HepG2 (cell line): Measurements from ENCODE around the gene ZCCHC3. TPM values are rescaled to one million over a fixed set of nuclear protein-coding genes. Genes with fewer than 3 reads are reported as not detected.

Source experiments
- BORCS8-MEF2B ChIP-seq: sonication (generic); formaldehyde crosslinking; IDR thresholded peaks from 2 replicates; pipeline ENCODE4 v1.8.0; 2022; ENCODE audit warnings: mild to moderate bottlenecking, missing genetic modification reagents
- IRF2 ChIP-seq: IDR thresholded peaks from 2 replicates; pipeline ENCODE4 v1.6.1; 2018; ENCODE audit warnings: missing genetic modification reagents, missing compliant biosample characterization
- KDM1A ChIP-seq: IDR thresholded peaks from 2 replicates; pipeline ENCODE4 v1.6.1; 2016; ENCODE audit warnings: missing compliant biosample characterization
- MBD4 ChIP-seq: IDR thresholded peaks from 2 replicates; pipeline ENCODE4 v1.6.1; 2012; ENCODE audit warnings: low read length, inconsistent platforms, borderline replicate concordance
- ZNF326 ChIP-seq: sonication (generic); formaldehyde crosslinking; IDR thresholded peaks from 2 replicates; pipeline ENCODE4 v1.4.0; 2020; ENCODE audit warnings: missing genetic modification reagents, borderline replicate concordance
- ZNF446 ChIP-seq: sonication (generic); formaldehyde crosslinking; IDR thresholded peaks from 2 replicates; pipeline ENCODE4 v1.5.0; 2020; ENCODE audit warnings: mild to moderate bottlenecking, missing genetic modification reagents
- ZNF496 ChIP-seq: sonication (generic); formaldehyde crosslinking; IDR thresholded peaks from 2 replicates; pipeline ENCODE4 v1.8.1; 2023; ENCODE audit warnings: mild to moderate bottlenecking, moderate library complexity, missing genetic modification reagents; ENCODE audit not compliant: insufficient replicate concordance
- ZNF558 ChIP-seq: sonication (generic); formaldehyde crosslinking; IDR thresholded peaks from 2 replicates; pipeline ENCODE4 v1.9.0; 2022; ENCODE audit warnings: mild to moderate bottlenecking, missing genetic modification reagents, borderline replicate concordance
- polyA plus RNA-seq, 8 experiments: library from polyadenylated mRNA; depleted of rRNA in 3 of 8; stranded (reverse) in 7 of 8; unstranded in 1 of 8; fragments of >200 nt; fragmentation: Illumina TruSeq in 4 of 8; extraction: Trizol in 4 of 8; gene quantifications; 2 replicates each; pipeline versions ENCODE4 v1.2.1 to v1.2.3, GENCODE V29; 2011 to 2016; ENCODE audit warnings: low read depth in 4 of 8, missing spikeins in 1 of 8, mixed read lengths in 1 of 8; ENCODE audit not compliant: insufficient read depth in 1 of 8
- total RNA-seq, 5 experiments: library from RNA; depleted of rRNA; stranded (reverse); fragments of >200 nt; fragmentation: Illumina TruSeq; extraction: Trizol; gene quantifications; 2 replicates each; pipeline ENCODE4 v1.2.3, GENCODE V29; 2016; ENCODE audit warnings: low read depth in 1 of 5
- TF ChIP-seq, protein P1 (sequence below): sonication (generic); formaldehyde crosslinking; IDR thresholded peaks from one replicate; pipeline ENCODE4 v1.5.1; 2020; ENCODE audit warnings: mild to moderate bottlenecking, missing genetic modification reagents; ENCODE audit errors: not compliant biosample characterization
- TF ChIP-seq, protein P2 (sequence below): sonication (generic); IDR thresholded peaks from 2 replicates; pipeline ENCODE4 v1.6.1; 2016; ENCODE audit warnings: low read depth, borderline replicate concordance
- TF ChIP-seq, protein P3 (sequence below): sonication (generic); formaldehyde crosslinking; IDR thresholded peaks from 2 replicates; pipeline ENCODE4 v1.5.1; 2020; ENCODE audit warnings: mild to moderate bottlenecking, missing genetic modification reagents, borderline replicate concordance
- TF ChIP-seq, protein P4 (sequence below): fragments of 450-650 bp; IDR thresholded peaks from 2 replicates; pipeline ENCODE4 v1.6.1; 2017

ZCCHC3 gene
- total and polyA plus RNA-seq, 2 of the 13 experiments (the other 11 are each of a cell fraction or from before 2014, with no cell fraction given): 46.6 to 63.0 TPM

DNA sequence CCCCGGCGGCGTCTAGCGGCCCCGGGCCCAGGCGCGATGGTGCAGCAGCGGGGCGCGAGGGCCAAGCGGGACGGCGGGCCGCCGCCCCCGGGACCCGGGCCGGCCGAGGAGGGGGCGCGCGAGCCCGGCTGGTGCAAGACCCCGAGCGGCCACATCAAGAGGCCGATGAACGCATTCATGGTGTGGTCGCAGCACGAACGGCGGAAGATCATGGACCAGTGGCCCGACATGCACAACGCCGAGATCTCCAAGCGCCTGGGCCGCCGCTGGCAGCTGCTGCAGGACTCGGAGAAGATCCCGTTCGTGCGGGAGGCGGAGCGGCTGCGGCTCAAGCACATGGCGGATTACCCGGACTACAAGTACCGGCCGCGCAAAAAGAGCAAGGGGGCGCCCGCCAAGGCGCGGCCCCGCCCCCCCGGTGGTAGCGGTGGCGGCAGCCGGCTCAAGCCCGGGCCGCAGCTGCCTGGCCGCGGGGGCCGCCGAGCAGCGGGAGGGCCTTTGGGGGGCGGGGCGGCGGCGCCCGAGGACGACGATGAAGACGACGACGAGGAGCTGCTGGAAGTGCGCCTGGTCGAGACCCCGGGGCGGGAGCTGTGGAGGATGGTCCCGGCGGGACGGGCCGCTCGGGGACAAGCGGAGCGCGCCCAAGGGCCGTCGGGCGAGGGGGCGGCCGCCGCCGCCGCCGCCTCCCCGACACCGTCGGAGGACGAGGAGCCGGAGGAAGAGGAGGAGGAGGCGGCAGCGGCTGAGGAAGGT, 28.7 kb downstream of the ZCCHC3 start (continued):
- TF ChIP-seq, protein P1, sequence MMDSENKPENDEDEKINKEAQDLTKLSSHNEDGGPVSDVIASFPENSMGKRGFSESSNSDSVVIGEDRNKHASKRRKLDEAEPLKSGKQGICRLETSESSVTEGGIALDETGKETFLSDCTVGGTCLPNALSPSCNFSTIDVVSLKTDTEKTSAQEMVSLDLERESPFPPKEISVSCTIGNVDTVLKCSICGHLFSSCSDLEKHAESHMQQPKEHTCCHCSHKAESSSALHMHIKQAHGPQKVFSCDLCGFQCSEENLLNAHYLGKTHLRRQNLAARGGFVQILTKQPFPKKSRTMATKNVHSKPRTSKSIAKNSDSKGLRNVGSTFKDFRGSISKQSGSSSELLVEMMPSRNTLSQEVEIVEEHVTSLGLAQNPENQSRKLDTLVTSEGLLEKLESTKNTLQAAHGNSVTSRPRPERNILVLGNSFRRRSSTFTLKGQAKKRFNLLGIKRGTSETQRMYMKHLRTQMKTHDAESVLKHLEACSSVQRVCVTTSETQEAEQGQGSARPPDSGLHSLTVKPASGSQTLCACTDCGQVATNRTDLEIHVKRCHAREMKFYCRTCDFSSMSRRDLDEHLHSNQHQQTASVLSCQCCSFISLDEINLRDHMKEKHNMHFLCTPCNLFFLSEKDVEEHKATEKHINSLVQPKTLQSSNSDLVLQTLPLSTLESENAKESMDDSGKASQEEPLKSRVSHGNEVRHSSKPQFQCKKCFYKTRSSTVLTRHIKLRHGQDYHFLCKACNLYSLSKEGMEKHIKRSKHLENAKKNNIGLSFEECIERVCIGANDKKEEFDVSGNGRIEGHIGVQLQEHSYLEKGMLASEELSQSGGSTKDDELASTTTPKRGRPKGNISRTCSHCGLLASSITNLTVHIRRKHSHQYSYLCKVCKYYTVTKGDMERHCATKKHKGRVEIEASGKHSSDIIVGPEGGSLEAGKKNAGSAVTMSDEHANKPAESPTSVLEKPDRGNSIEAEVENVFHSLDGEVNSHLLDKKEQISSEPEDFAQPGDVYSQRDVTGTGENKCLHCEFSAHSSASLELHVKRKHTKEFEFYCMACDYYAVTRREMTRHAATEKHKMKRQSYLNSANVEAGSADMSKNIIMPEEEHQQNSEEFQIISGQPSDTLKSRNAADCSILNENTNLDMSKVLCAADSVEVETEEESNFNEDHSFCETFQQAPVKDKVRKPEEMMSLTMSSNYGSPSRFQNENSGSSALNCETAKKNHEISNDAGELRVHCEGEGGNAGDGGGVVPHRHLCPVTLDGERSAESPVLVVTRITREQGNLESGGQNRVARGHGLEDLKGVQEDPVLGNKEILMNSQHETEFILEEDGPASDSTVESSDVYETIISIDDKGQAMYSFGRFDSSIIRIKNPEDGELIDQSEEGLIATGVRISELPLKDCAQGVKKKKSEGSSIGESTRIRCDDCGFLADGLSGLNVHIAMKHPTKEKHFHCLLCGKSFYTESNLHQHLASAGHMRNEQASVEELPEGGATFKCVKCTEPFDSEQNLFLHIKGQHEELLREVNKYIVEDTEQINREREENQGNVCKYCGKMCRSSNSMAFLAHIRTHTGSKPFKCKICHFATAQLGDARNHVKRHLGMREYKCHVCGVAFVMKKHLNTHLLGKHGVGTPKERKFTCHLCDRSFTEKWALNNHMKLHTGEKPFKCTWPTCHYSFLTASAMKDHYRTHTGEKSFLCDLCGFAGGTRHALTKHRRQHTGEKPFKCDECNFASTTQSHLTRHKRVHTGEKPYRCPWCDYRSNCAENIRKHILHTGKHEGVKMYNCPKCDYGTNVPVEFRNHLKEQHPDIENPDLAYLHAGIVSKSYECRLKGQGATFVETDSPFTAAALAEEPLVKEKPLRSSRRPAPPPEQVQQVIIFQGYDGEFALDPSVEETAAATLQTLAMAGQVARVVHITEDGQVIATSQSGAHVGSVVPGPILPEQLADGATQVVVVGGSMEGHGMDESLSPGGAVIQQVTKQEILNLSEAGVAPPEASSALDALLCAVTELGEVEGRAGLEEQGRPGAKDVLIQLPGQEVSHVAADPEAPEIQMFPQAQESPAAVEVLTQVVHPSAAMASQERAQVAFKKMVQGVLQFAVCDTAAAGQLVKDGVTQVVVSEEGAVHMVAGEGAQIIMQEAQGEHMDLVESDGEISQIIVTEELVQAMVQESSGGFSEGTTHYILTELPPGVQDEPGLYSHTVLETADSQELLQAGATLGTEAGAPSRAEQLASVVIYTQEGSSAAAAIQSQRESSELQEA: no peak
- TF ChIP-seq, protein P2, sequence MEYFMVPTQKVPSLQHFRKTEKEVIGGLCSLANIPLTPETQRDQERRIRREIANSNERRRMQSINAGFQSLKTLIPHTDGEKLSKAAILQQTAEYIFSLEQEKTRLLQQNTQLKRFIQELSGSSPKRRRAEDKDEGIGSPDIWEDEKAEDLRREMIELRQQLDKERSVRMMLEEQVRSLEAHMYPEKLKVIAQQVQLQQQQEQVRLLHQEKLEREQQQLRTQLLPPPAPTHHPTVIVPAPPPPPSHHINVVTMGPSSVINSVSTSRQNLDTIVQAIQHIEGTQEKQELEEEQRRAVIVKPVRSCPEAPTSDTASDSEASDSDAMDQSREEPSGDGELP: no peak
- TF ChIP-seq IRF2 (CRISPR knock-in tag) (peak; percentile 9), BORCS8-MEF2B (CRISPR knock-in tag) (no peak; the same call in 1 of the 2 replicates), KDM1A (CRISPR knock-in tag) (no peak), ZNF326 (CRISPR knock-in tag) (no peak), ZNF496 (no peak), MBD4 (no peak), ZNF446 (CRISPR knock-in tag) (peak; percentile 24; the same call in 1 of the 2 replicates), ZNF558 (no peak; the same call in 1 of the 2 replicates)
- TF ChIP-seq, protein P3, sequence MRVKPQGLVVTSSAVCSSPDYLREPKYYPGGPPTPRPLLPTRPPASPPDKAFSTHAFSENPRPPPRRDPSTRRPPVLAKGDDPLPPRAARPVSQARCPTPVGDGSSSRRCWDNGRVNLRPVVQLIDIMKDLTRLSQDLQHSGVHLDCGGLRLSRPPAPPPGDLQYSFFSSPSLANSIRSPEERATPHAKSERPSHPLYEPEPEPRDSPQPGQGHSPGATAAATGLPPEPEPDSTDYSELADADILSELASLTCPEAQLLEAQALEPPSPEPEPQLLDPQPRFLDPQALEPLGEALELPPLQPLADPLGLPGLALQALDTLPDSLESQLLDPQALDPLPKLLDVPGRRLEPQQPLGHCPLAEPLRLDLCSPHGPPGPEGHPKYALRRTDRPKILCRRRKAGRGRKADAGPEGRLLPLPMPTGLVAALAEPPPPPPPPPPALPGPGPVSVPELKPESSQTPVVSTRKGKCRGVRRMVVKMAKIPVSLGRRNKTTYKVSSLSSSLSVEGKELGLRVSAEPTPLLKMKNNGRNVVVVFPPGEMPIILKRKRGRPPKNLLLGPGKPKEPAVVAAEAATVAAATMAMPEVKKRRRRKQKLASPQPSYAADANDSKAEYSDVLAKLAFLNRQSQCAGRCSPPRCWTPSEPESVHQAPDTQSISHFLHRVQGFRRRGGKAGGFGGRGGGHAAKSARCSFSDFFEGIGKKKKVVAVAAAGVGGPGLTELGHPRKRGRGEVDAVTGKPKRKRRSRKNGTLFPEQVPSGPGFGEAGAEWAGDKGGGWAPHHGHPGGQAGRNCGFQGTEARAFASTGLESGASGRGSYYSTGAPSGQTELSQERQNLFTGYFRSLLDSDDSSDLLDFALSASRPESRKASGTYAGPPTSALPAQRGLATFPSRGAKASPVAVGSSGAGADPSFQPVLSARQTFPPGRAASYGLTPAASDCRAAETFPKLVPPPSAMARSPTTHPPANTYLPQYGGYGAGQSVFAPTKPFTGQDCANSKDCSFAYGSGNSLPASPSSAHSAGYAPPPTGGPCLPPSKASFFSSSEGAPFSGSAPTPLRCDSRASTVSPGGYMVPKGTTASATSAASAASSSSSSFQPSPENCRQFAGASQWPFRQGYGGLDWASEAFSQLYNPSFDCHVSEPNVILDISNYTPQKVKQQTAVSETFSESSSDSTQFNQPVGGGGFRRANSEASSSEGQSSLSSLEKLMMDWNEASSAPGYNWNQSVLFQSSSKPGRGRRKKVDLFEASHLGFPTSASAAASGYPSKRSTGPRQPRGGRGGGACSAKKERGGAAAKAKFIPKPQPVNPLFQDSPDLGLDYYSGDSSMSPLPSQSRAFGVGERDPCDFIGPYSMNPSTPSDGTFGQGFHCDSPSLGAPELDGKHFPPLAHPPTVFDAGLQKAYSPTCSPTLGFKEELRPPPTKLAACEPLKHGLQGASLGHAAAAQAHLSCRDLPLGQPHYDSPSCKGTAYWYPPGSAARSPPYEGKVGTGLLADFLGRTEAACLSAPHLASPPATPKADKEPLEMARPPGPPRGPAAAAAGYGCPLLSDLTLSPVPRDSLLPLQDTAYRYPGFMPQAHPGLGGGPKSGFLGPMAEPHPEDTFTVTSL: no peak
- TF ChIP-seq, protein P4, sequence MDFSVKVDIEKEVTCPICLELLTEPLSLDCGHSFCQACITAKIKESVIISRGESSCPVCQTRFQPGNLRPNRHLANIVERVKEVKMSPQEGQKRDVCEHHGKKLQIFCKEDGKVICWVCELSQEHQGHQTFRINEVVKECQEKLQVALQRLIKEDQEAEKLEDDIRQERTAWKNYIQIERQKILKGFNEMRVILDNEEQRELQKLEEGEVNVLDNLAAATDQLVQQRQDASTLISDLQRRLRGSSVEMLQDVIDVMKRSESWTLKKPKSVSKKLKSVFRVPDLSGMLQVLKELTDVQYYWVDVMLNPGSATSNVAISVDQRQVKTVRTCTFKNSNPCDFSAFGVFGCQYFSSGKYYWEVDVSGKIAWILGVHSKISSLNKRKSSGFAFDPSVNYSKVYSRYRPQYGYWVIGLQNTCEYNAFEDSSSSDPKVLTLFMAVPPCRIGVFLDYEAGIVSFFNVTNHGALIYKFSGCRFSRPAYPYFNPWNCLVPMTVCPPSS: no peak
